Neural crest cell (in vitro differentiated cells): ENCODE measurements around the gene LSM4. TPM values are rescaled to one million over a fixed set of nuclear protein-coding genes. Genes with fewer than 3 reads are reported as not detected.

Experiments
- DNase-seq: peaks from one replicate; pipeline ENCODE4 v3.0.0; 2021; ENCODE audit warnings: low read depth, mixed read lengths, low spot score
- H3K27ac Mint-ChIP-seq: one replicate; pipeline ENCODE4 v1.8.0; 2021; ENCODE audit warnings: mild to moderate bottlenecking, mixed read lengths; ENCODE audit not compliant: unreplicated experiment
- H3K27me3 Mint-ChIP-seq: 2 replicates; pipeline ENCODE4 v1.8.0; 2021; ENCODE audit warnings: low read depth, mild to moderate bottlenecking, mixed read lengths
- H3K36me3 Mint-ChIP-seq: 2 replicates; pipeline ENCODE4 v1.8.0; 2021; ENCODE audit warnings: low read depth, mild to moderate bottlenecking, mixed read lengths
- H3K4me1 Mint-ChIP-seq: 2 replicates; pipeline ENCODE4 v1.8.0; 2021; ENCODE audit warnings: mixed read lengths
- H3K4me3 Mint-ChIP-seq: one replicate; pipeline ENCODE4 v1.8.0; 2021; ENCODE audit warnings: mild to moderate bottlenecking, mixed read lengths
- H3K9me3 Mint-ChIP-seq: 2 replicates; pipeline ENCODE4 v1.8.0; 2021; ENCODE audit warnings: mixed read lengths
- CTCF ChIP-seq: fragments of 200-600 bp; sonication (generic); conservative IDR thresholded peaks from 2 replicates; pipeline ENCODE4 v1.5.0; 2021; ENCODE audit warnings: antibody characterized with exemption, mild to moderate bottlenecking
- total RNA-seq: library from RNA; stranded (reverse); gene quantifications from 2 replicates; pipeline ENCODE4 v1.2.1, GENCODE V29; 2021

LSM4 gene
- total RNA-seq, 1 donor from 2014 or later = 283 TPM

GRCh38 chr19:18279516-18280246 lies 43.2 kb downstream of the LSM4 start:
- Mint-ChIP-seq H3K4me3 (peak overlapping the region; percentile 97), H3K4me1 (peaks cover 27% of the 10 kb centered on the region), H3K9me3 (no peaks in the 10 kb centered on the region), H3K27me3 (peaks cover 7% of the 10 kb centered on the region), H3K36me3 (peaks cover 8% of the 10 kb centered on the region), H3K27ac (peak overlapping the region; percentile 99)
- TF ChIP-seq CTCF = peak; percentile 93
- peak; percentile 91 for DNase-seq

- no peaks in the 10 kb centered on the region for H3K9me3 Mint-ChIP-seq
- H3K27ac Mint-ChIP-seq = no peak overlapping the region
- H3K27me3 Mint-ChIP-seq = peaks cover 7% of the 10 kb centered on the region
- H3K4me3 Mint-ChIP-seq = peak overlapping the region; percentile 97
- H3K36me3 Mint-ChIP-seq = peaks cover 8% of the 10 kb centered on the region
- peaks cover 24% of the 10 kb centered on the region for H3K4me1 Mint-ChIP-seq
- TF ChIP-seq CTCF = no peak
- no peak for DNase-seq
Observed at GRCh38 chr19:18279266-18279515, 43.7 kb downstream of the LSM4 start.

- DNase-seq = no peak
- Mint-ChIP-seq H3K27ac (no peak overlapping the region), H3K9me3 (no peaks in the 10 kb centered on the region), H3K4me3 (peak overlapping the region; percentile 97), H3K4me1 (peaks cover 24% of the 10 kb centered on the region), H3K36me3 (peaks cover 8% of the 10 kb centered on the region), H3K27me3 (peaks cover 7% of the 10 kb centered on the region)
- peak; percentile 54 for TF ChIP-seq CTCF
Observed at GRCh38 chr19:18278521-18279265, 44.2 kb downstream of the LSM4 start.

- Mint-ChIP-seq H3K4me3 (peak overlapping the region; percentile 41), H3K4me1 (peaks cover 13% of the 10 kb centered on the region), H3K9me3 (no peaks in the 10 kb centered on the region), H3K36me3 (peaks cover 8% of the 10 kb centered on the region), H3K27ac (no peak overlapping the region), H3K27me3 (peaks cover 6% of the 10 kb centered on the region)
- TF ChIP-seq CTCF = no peak
- DNase-seq = no peak
Observed at GRCh38 chr19:18274781-18275356, 48.0 kb downstream of the LSM4 start.

GRCh38 chr19:18274219-18274780 lies 48.6 kb downstream of the LSM4 start, which contains the start of gene IQCN:
Gene IQCN (minus strand): TSS chr19:18274452. CDS start chr19:18269478, 4,974 bp downstream.
- TF ChIP-seq CTCF = no peak
- Mint-ChIP-seq H3K27me3 (peaks cover under 1% of the 10 kb centered on the region), H3K9me3 (no peaks in the 10 kb centered on the region), H3K4me1 (peaks cover 7% of the 10 kb centered on the region), H3K36me3 (peaks cover 4% of the 10 kb centered on the region), H3K27ac (no peak within 1 kb of the TSS), H3K4me3 (peak within 1 kb of the TSS; percentile 41)
- DNase-seq = no peak
